ENCODE results near the gene CNIH4. TPM values are rescaled to one million over a fixed set of nuclear protein-coding genes. Genes with fewer than 3 reads are reported as not detected.

The CNIH4 gene
- total and polyA plus RNA-seq, 4 donors: 11.9 to 40.2 (median 29.2) TPM

Small RNA genes lying within 50 kb of the gene (small RNA-seq; reads per million reads assigned to genes)
- gene MIR4742: 0.29 reads per million, percentile 25 among the genes with 10 or more reads in this experiment

Other genes with a start within 250 kb of the CNIH4 start
- 10 to 100 TPM; 17.4 to 23.1 TPM for gene FBXO28, start 242.8 kb upstream of the CNIH4 start, total RNA-seq
- 1 to 10 TPM; 6.7 to 8.9 TPM for gene FBXO28, start 242.8 kb upstream of the CNIH4 start, polyA plus RNA-seq
- gene DEGS1, start 173.6 kb upstream of the CNIH4 start, total RNA-seq: 10 to 100 TPM; 22.7 to 26.7 TPM
- 10 to 100 TPM; 21.7 to 22.6 TPM for gene DEGS1, start 173.6 kb upstream of the CNIH4 start, polyA plus RNA-seq
- 10 to 100 TPM; 13.7 to 14.0 TPM for gene NVL, start 26.7 kb upstream of the CNIH4 start, total RNA-seq
- 1 to 10 TPM; 5.3 to 8.3 TPM for gene NVL, start 26.7 kb upstream of the CNIH4 start, polyA plus RNA-seq
- gene WDR26, start 77.9 kb downstream of the CNIH4 start, total RNA-seq: 100 to 1,000 TPM in 1 of 2 donors, 10 to 100 TPM in 1; 54.0 to 119 TPM
- 10 to 100 TPM in 1 of 2 donors, 1 to 10 TPM in 1; 9.4 to 15.8 TPM for gene WDR26, start 77.9 kb downstream of the CNIH4 start, polyA plus RNA-seq